Renal cortex interstitium (tissue), 11 donors: ENCODE results near the gene UMAD1. TPM values are rescaled to one million over a fixed set of nuclear protein-coding genes. Genes with fewer than 3 reads are reported as not detected.

ENCODE experiments used
- DNase-seq, 11 donors: peaks; one replicate each; pipeline ENCODE4 v3.0.0-alpha.2; 2013; ENCODE audit warnings: low read depth in 9 of 11, low spot score in 4 of 11; ENCODE audit errors: extremely low read depth in 1 of 11
- polyA plus RNA-seq, 3 donors: library from polyadenylated mRNA; unstranded; fragments of 120-200 nt; gene quantifications; one replicate each; pipeline ENCODE4 v1.2.1, GENCODE V29; 2013; ENCODE audit not compliant: insufficient read length in 3 of 3

The UMAD1 gene
- polyA plus RNA-seq, 3 donors, result 18.4 to 21.3 (median 20.8) TPM

- no peak for DNase-seq
These were observed 104.7 kb downstream of the UMAD1 start for GRCh38 chr7:7745258-7745657.

- no peak for DNase-seq
These were observed 105.4 kb downstream of the UMAD1 start for GRCh38 chr7:7745966-7746365.

GRCh38 chr7:7746458-7746857, 105.9 kb downstream of the UMAD1 start:
- no peak for DNase-seq

- no peak for DNase-seq
These were observed 110.2 kb downstream of the UMAD1 start for GRCh38 chr7:7750571-7751242.

GRCh38 chr7:7751243-7752092, 110.9 kb downstream of the UMAD1 start:
- no peak for DNase-seq

GRCh38 chr7:7756577-7756976, 116.0 kb downstream of the UMAD1 start:
- DNase-seq, result no peak

- DNase-seq, result no peak
These were observed 117.0 kb downstream of the UMAD1 start for GRCh38 chr7:7757576-7757975.

- DNase-seq, result peak in 2 of 11 donors; percentile 18 to 27
These were observed 120.9 kb downstream of the UMAD1 start for GRCh38 chr7:7761340-7761973.

- DNase-seq, result no peak
These were observed 121.6 kb downstream of the UMAD1 start for GRCh38 chr7:7761974-7762779.

GRCh38 chr7:7764520-7765396, 124.2 kb downstream of the UMAD1 start:
- no peak for DNase-seq

GRCh38 chr7:7765422-7765821, 124.9 kb downstream of the UMAD1 start:
- DNase-seq, result no peak

GRCh38 chr7:7766671-7767070, 126.1 kb downstream of the UMAD1 start:
- no peak for DNase-seq

- no peak for DNase-seq
These were observed 128.6 kb downstream of the UMAD1 start for GRCh38 chr7:7768977-7769709.

- no peak for DNase-seq
These were observed 129.4 kb downstream of the UMAD1 start for GRCh38 chr7:7769710-7770627.

- no peak for DNase-seq
These were observed 130.9 kb downstream of the UMAD1 start for GRCh38 chr7:7771452-7771851.

- DNase-seq, result peak in 5 of 11 donors; percentile 9 to 30 (median 22)
These were observed 131.9 kb downstream of the UMAD1 start for GRCh38 chr7:7772397-7772821.
